CD4-positive, alpha-beta T cell (primary cell): ENCODE results near the gene SLC35B4. TPM values are rescaled to one million over a fixed set of nuclear protein-coding genes. Genes with fewer than 3 reads are reported as not detected.

Experiments used
- ATAC-seq: fragments of 200-7000 bp; cut with Tn5 transposase; one replicate; pipeline ENCODE4 v1.10.0; 2022; ENCODE audit warnings: mild to moderate bottlenecking; ENCODE audit not compliant: poor library complexity
- CTCF ChIA-PET: fragments of 350-600 bp; sonication (Branson Sonifier 250); formaldehyde crosslinking; loops from one replicate; lab custom pipeline; 2021; ENCODE audit warnings: antibody characterized with exemption, inconsistent platforms; lab: Charles Lee
- POLR2A ChIA-PET: fragments of 350-600 bp; sonication (Branson Sonifier 250); formaldehyde crosslinking; loops from one replicate; lab custom pipeline; 2021; ENCODE audit warnings: antibody characterized with exemption, inconsistent platforms; lab: Charles Lee
- DNase-seq, 14 experiments: peaks; one replicate each; pipeline ENCODE4 v3.0.0-alpha.2; 2013 to 2020; ENCODE audit warnings: mixed read lengths in 2 of 14
- H3K27ac ChIP-seq, 2 donors: one replicate each; pipeline versions ENCODE4 v1.5.1 to v1.7.0; 2013; ENCODE audit warnings: low read length in 2 of 2, low read depth in 1 of 2, mild to moderate bottlenecking in 1 of 2
- H3K27me3 ChIP-seq, 2 experiments: 1 replicate in 1 of 2; 2 replicates in 1 of 2; pipeline versions ENCODE4 v1.6.1 to v1.7.0; 2013; ENCODE audit warnings: low read length in 2 of 2, control low read depth in 1 of 2, mild to moderate bottlenecking in 1 of 2, moderate library complexity in 1 of 2; ENCODE audit not compliant: insufficient read depth in 2 of 2, control insufficient read depth in 1 of 2
- H3K36me3 ChIP-seq: one replicate; pipeline ENCODE4 v1.6.1; 2013; ENCODE audit warnings: low read length, control low read depth; ENCODE audit not compliant: insufficient read depth
- H3K4me1 ChIP-seq: one replicate; pipeline ENCODE4 v1.6.1; 2013; ENCODE audit warnings: low read length, control low read depth; ENCODE audit not compliant: insufficient read depth
- H3K4me3 ChIP-seq: one replicate; pipeline ENCODE4 v1.5.1; 2013; ENCODE audit warnings: mild to moderate bottlenecking, low read length, moderate library complexity
- H3K9me3 ChIP-seq, 2 experiments: 1 replicate in 1 of 2; 2 replicates in 1 of 2; pipeline versions ENCODE4 v1.6.1 to v1.7.0; 2013; ENCODE audit warnings: low read length in 2 of 2, mild to moderate bottlenecking in 2 of 2, control low read depth in 1 of 2, moderate library complexity in 1 of 2; ENCODE audit not compliant: control insufficient read depth in 1 of 2, insufficient read depth in 1 of 2
- H3K27ac Mint-ChIP-seq: one replicate; pipeline ENCODE4 v1.8.0; 2020; ENCODE audit warnings: mixed read lengths
- H3K27me3 Mint-ChIP-seq: one replicate; pipeline ENCODE4 v1.8.0; 2021; ENCODE audit warnings: mixed read lengths
- H3K36me3 Mint-ChIP-seq: one replicate; pipeline ENCODE4 v1.8.0; 2021; ENCODE audit warnings: low read depth, mixed read lengths
- H3K4me1 Mint-ChIP-seq: one replicate; pipeline ENCODE4 v1.8.0; 2021; ENCODE audit warnings: low read depth, mixed read lengths
- H3K4me3 Mint-ChIP-seq: one replicate; pipeline ENCODE4 v1.8.0; 2020; ENCODE audit warnings: mild to moderate bottlenecking, mixed read lengths
- H3K9me3 Mint-ChIP-seq: one replicate; pipeline ENCODE4 v1.8.0; 2020; ENCODE audit warnings: mixed read lengths
- intact Hi-C, 2 experiments: fragments of 100-400 bp; cut with DNase I in 1 of 2; cut with micrococcal nuclease in 1 of 2; formaldehyde crosslinking; loops; one replicate each; pipeline versions ENCODE4 v1.15.1 to v1.9.0; 2023 to 2025; cut with DNase I, micrococcal nuclease
- total RNA-seq, 174 experiments: library from RNA in 2 of 174; stranded (reverse) in 2 of 174; gene quantifications; one replicate each; pipeline ENCODE4 v1.2.3 and lab custom pipeline; 2021 to 2026
- TF ChIP-seq, protein P1 (sequence below): fragments of 200-600 bp; IDR thresholded peaks from one replicate; pipeline ENCODE4 v1.8.0; 2022; ENCODE audit warnings: antibody characterized with exemption, mild to moderate bottlenecking

Gene SLC35B4
- total RNA-seq, 2 experiments from 2014 or later: 5.8 to 7.8 TPM

DNA sequence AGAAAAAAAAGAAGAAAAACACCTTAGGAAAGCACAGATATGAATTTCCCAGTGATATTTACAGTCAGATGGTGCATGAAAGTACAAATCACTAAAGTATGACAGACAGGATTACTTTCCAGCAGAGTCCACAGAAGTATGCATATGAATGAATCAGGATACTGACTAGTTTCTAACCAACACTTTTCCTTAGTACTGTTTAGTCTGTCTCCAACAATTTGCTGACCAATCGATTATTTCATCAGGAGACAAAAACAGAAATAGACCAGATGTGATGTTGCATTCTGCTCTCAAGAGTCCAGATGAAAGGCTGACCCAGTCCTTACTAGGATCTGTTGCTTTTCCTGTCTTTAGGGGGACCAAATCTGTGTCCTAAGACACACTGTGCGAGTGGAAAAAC, 14.6 kb downstream of the SLC35B4 start:
- Mint-ChIP-seq H3K27ac (no peak overlapping the region), H3K9me3 (no peaks in the 10 kb centered on the region), H3K4me3 (no peak overlapping the region), H3K4me1 (no peaks in the 10 kb centered on the region), H3K36me3 (peaks cover 89% of the 10 kb centered on the region), H3K27me3 (no peaks in the 10 kb centered on the region)
- no peaks in the 10 kb centered on the region for H3K4me1 ChIP-seq
- ATAC-seq: no peak
- no peak for DNase-seq
- no peaks in the 10 kb centered on the region for H3K27me3 ChIP-seq
- no peak overlapping the region for H3K27ac ChIP-seq
- intact Hi-C loops: no loop called here
- ChIA-PET POLR2A (no interaction called here), CTCF (no interaction called here)
- no peak overlapping the region for H3K4me3 ChIP-seq
- H3K36me3 ChIP-seq: peaks cover 52% of the 10 kb centered on the region
- TF ChIP-seq, protein P1, sequence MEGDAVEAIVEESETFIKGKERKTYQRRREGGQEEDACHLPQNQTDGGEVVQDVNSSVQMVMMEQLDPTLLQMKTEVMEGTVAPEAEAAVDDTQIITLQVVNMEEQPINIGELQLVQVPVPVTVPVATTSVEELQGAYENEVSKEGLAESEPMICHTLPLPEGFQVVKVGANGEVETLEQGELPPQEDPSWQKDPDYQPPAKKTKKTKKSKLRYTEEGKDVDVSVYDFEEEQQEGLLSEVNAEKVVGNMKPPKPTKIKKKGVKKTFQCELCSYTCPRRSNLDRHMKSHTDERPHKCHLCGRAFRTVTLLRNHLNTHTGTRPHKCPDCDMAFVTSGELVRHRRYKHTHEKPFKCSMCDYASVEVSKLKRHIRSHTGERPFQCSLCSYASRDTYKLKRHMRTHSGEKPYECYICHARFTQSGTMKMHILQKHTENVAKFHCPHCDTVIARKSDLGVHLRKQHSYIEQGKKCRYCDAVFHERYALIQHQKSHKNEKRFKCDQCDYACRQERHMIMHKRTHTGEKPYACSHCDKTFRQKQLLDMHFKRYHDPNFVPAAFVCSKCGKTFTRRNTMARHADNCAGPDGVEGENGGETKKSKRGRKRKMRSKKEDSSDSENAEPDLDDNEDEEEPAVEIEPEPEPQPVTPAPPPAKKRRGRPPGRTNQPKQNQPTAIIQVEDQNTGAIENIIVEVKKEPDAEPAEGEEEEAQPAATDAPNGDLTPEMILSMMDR: no peak
- H3K9me3 ChIP-seq: no peaks in the 10 kb centered on the region

DNA sequence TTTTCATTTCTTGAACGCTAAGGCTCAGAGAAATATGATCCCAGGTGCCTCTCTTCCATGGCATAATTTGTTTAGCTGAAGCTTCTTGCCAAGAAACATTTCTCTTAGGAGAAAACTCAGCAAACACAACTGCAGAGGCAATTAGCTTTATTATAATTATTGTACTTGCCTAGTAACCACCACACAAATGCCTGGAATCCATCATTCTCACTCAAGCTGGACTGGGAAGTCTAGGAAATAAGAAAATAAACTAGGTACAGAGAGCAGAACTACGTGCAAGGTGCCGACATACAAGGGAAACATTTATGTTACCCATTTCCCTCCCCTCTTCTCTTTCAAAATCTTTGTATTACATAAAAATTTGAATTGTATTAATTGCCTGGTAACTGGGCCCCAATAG, 15.1 kb downstream of the SLC35B4 start:
- POLR2A ChIA-PET: no interaction called here
- peaks cover 89% of the 10 kb centered on the region for H3K36me3 Mint-ChIP-seq

DNA sequence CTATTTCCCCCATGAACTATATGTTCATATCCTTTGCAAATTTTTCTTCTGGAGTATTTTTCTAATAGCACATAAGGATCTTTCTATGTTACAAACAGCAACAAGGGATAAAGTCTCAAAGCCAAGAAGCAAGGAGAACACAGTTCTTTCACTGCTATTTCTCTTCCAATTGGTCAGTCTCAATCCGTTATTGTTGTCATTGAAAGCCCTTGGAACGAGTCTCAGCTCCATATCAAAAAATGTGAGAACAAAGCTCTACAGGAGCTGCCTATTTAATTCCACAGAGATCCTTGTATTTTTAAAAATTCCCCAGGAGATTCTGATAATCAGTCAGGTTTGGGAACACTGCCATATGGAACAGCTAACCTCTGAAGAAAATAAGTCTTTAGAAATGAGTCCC, 15.7 kb downstream of the SLC35B4 start:
- H3K4me3 ChIP-seq: no peak overlapping the region
- ATAC-seq (no peak), DNase-seq (no peak)
- TF ChIP-seq, protein P1: no peak
- H3K27ac ChIP-seq: no peak overlapping the region
- Mint-ChIP-seq H3K27ac (no peak overlapping the region), H3K36me3 (peaks cover 88% of the 10 kb centered on the region), H3K9me3 (no peaks in the 10 kb centered on the region), H3K4me1 (no peaks in the 10 kb centered on the region), H3K27me3 (no peaks in the 10 kb centered on the region), H3K4me3 (no peak overlapping the region)
- CTCF ChIA-PET: no interaction called here
- intact Hi-C loops: no loop called here
- peaks cover 56% of the 10 kb centered on the region for H3K36me3 ChIP-seq
- POLR2A ChIA-PET: no interaction called here
- no peaks in the 10 kb centered on the region for H3K4me1 ChIP-seq
- H3K9me3 ChIP-seq: no peaks in the 10 kb centered on the region
- no peaks in the 10 kb centered on the region for H3K27me3 ChIP-seq

More for the DNA sequence above, 15.1 kb downstream of the SLC35B4 start:
- Mint-ChIP-seq H3K4me3 (no peak overlapping the region), H3K27me3 (no peaks in the 10 kb centered on the region), H3K9me3 (no peaks in the 10 kb centered on the region), H3K27ac (no peak overlapping the region), H3K4me1 (no peaks in the 10 kb centered on the region)
- CTCF ChIA-PET: no interaction called here
- Histone ChIP-seq H3K4me1 (no peaks in the 10 kb centered on the region), H3K27ac (no peak overlapping the region), H3K4me3 (no peak overlapping the region), H3K27me3 (no peaks in the 10 kb centered on the region), H3K9me3 (no peaks in the 10 kb centered on the region), H3K36me3 (peaks cover 52% of the 10 kb centered on the region)
- ATAC-seq: no peak
- DNase-seq: no peak
- intact Hi-C loops: no loop called here
- TF ChIP-seq, protein P1: no peak
